ACC112 (cell line): ENCODE data around the gene FOXP3.
A peak's percentile ranks its signal among the peaks of the same experiment; 100 is the strongest.

Source experiments
- H2AFZ ChIP-seq: fragments of 200-600 bp; sonication (generic); one replicate; pipeline ENCODE4 v1.6.0; 2017; ENCODE audit warnings: antibody characterized with exemption, low read length; ENCODE audit not compliant: unreplicated experiment
- H3K27ac ChIP-seq: fragments of 200-600 bp; sonication (generic); 2 replicates; pipeline ENCODE4 v1.5.1; 2014; ENCODE audit warnings: low read depth, mild to moderate bottlenecking, antibody characterized with exemption, low read length, moderate library complexity
- H3K27me3 ChIP-seq: fragments of 200-600 bp; sonication (generic); 2 replicates; pipeline ENCODE4 v1.6.1; 2014; ENCODE audit warnings: mild to moderate bottlenecking, antibody characterized with exemption, low read length, moderate library complexity, mixed read lengths; ENCODE audit not compliant: insufficient read depth
- H3K36me3 ChIP-seq: fragments of 200-600 bp; sonication (generic); 2 replicates; pipeline ENCODE4 v1.6.1; 2016; ENCODE audit warnings: mild to moderate bottlenecking, antibody characterized with exemption, low read length, moderate library complexity, mixed read lengths; ENCODE audit not compliant: insufficient read depth
- H3K4me1 ChIP-seq: fragments of 200-600 bp; sonication (generic); one replicate; pipeline ENCODE4 v1.6.1; 2016; ENCODE audit warnings: low read length, mixed read lengths; ENCODE audit not compliant: insufficient read depth, unreplicated experiment, control insufficient read depth
- H3K4me3 ChIP-seq: fragments of 200-600 bp; sonication (generic); 2 replicates; pipeline ENCODE4 v1.5.1; 2014; ENCODE audit warnings: mild to moderate bottlenecking, low read depth, low read length
- H3K79me2 ChIP-seq: fragments of 200-600 bp; sonication (generic); one replicate; pipeline ENCODE4 v1.6.0; 2016; ENCODE audit warnings: low read length; ENCODE audit not compliant: control insufficient read depth, unreplicated experiment, insufficient read depth

The FOXP3 gene

DNA sequence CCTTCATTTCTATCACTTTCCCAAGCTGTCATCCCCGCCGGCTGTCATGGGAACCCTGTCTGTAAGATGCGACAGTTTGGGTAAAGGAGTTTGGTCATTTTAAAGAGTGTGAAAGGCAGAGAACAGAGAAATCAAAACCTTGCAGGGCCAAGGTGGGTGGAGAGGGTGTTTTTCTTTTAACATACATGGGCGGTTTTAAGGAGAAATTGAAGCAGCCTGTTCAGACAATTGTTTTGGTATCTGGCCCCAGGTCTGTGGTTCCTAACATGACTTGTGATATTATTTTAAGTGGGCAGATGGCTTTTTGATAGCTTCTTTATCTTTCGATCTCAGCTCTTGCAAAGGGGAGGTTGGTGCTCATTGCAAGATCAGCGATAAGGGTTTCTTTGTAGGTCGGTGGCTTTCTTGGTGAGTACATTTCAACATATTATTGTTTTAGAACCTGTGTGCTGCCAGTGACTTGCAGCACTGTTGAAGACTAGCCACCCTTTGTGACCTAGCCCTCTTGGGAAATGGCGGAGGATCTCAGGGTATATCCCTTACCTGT, 8.7 kb upstream of the FOXP3 start:
- Histone ChIP-seq H3K27me3 (no peaks in the 10 kb centered on the region), H3K4me3 (no peak overlapping the region), H3K27ac (no peak overlapping the region), H2AFZ (no peak overlapping the region), H3K79me2 (peaks cover 32% of the 10 kb centered on the region), H3K4me1 (peaks cover 14% of the 10 kb centered on the region), H3K36me3 (no peaks in the 10 kb centered on the region)

GRCh38 chrX:49272421-49272820, 7.9 kb upstream of the FOXP3 start:
- Histone ChIP-seq H3K27ac (no peak overlapping the region), H3K4me1 (peaks cover 16% of the 10 kb centered on the region), H3K4me3 (0 out of 2 replicates have a peak overlapping the region, but pooled peaks have one; percentile 21)

DNA sequence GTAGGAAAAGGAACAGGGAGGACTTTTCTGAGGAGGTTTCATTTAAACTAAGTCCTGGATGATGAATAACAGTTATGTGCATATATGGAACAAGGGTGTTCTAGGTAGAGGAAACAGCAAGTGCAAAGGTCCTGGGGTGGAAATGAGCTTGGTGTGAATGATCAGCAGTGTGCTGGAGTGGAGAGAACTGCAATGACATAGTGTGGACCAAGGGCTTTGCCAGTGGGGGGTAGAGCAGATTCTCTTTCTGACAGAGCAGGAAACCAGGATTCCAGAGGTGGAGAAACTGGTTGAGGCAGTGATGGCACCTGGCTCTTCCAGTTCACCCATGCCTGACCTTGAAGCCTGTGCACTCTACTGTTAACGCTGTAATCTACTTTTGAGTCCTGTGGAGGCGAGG, 6.8 kb upstream of the FOXP3 start:
- Histone ChIP-seq H3K27me3 (no peaks in the 10 kb centered on the region), H3K79me2 (peaks cover 32% of the 10 kb centered on the region), H3K4me3 (peak overlapping the region; percentile 79), H3K4me1 (peaks cover 16% of the 10 kb centered on the region), H2AFZ (no peak overlapping the region), H3K36me3 (no peaks in the 10 kb centered on the region), H3K27ac (no peak overlapping the region)

More at GRCh38 chrX:49272421-49272820, 7.9 kb upstream of the FOXP3 start:
- Histone ChIP-seq H2AFZ (no peak overlapping the region), H3K27me3 (no peaks in the 10 kb centered on the region), H3K36me3 (no peaks in the 10 kb centered on the region), H3K79me2 (peaks cover 32% of the 10 kb centered on the region)

GRCh38 chrX:49270249-49270921, 5.9 kb upstream of the FOXP3 start:
- H3K27me3 ChIP-seq: no peaks in the 10 kb centered on the region
- peak overlapping the region; percentile 79 for H3K4me3 ChIP-seq
- H3K4me1 ChIP-seq: peaks cover 16% of the 10 kb centered on the region
- peak overlapping the region; percentile 38 for H2AFZ ChIP-seq
- peaks cover 32% of the 10 kb centered on the region for H3K79me2 ChIP-seq
- H3K27ac ChIP-seq: peak overlapping the region; percentile 89
- H3K36me3 ChIP-seq: no peaks in the 10 kb centered on the region

- H3K4me3 ChIP-seq: peak within 1 kb of the TSS; percentile 79
- H3K79me2 ChIP-seq: peaks cover 32% of the 10 kb centered on the region
- H3K27ac ChIP-seq: peak within 1 kb of the TSS; percentile 89
- H3K4me1 ChIP-seq: peaks cover 16% of the 10 kb centered on the region
- peak within 1 kb of the TSS; percentile 86 for H2AFZ ChIP-seq
- H3K36me3 ChIP-seq: no peaks in the 10 kb centered on the region
- H3K27me3 ChIP-seq: no peaks in the 10 kb centered on the region
Measured at GRCh38 chrX:49269767-49270248, 5.3 kb upstream of the FOXP3 start, which contains the start of gene PPP1R3F. PPP1R3F (plus strand) TSS chrX:49269793; CDS start chrX:49269870, 77 bp downstream.

GRCh38 chrX:49269010-49269766, 4.7 kb upstream of the FOXP3 start:
- Histone ChIP-seq H3K4me1 (peaks cover 16% of the 10 kb centered on the region), H3K36me3 (no peaks in the 10 kb centered on the region), H3K79me2 (peaks cover 32% of the 10 kb centered on the region), H2AFZ (peak overlapping the region; percentile 86), H3K27me3 (no peaks in the 10 kb centered on the region), H3K27ac (peak overlapping the region; percentile 89), H3K4me3 (peak overlapping the region; percentile 79)

GRCh38 chrX:49268702-49269009, 4.1 kb upstream of the FOXP3 start:
- Histone ChIP-seq H3K36me3 (no peaks in the 10 kb centered on the region), H3K27me3 (no peaks in the 10 kb centered on the region), H3K4me3 (peak overlapping the region; percentile 79), H2AFZ (peak overlapping the region; percentile 38), H3K27ac (peak overlapping the region; percentile 66), H3K79me2 (peaks cover 32% of the 10 kb centered on the region), H3K4me1 (peaks cover 16% of the 10 kb centered on the region)

DNA sequence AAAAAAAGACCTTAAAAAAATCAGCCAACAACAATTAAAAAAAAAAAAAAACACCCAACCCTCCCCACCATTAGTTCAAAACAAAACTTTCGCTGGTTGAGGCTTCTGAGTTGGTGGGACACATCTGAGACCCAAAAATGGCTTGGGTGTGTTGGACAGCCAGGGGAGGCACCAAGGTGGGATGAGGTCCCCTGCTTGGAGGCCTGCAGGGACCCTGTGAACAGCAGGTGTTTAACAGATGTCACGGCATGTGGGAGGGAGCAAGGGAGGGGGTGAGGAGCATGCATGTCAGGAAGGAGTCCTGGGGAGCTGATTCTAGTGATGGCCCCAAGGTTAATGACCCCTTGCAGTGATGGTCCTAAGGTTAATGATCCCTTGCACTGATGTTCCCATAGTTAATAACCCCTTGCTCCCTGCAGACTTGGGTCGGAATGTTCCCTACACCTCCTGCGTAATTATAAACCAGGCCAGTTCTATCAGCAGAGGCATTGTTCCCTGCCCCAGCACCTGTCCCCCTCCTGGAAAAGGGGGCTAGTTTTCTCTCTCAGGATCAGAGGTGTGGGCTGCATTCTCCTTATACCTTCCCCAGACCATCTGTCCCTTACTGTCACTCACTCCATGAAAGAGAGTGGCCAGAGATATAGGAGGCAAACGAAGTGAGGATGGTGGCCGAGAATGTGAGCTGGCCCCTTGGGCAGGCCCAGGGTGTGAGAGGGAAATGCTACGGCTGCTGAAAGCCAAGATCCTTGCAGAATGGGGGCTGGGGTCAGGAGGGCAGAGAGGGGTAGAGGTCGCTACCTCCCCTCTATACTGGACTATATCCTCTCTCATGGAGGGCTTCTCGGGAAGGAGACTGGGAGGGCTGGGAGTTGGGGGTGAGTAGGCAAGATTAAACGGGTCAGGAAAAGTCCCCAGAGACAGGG, 2.3 kb upstream of the FOXP3 start:
- Histone ChIP-seq H3K4me1 (peaks cover 16% of the 10 kb centered on the region), H2AFZ (no peak overlapping the region), H3K36me3 (no peaks in the 10 kb centered on the region), H3K79me2 (peaks cover 19% of the 10 kb centered on the region), H3K27ac (no peak overlapping the region), H3K27me3 (no peaks in the 10 kb centered on the region), H3K4me3 (no peak overlapping the region)

GRCh38 chrX:49263631-49264030, 879 bp downstream of the FOXP3 start:
- Histone ChIP-seq H3K4me3 (no peak overlapping the region), H3K27me3 (no peaks in the 10 kb centered on the region), H3K36me3 (no peaks in the 10 kb centered on the region)

GRCh38 chrX:49262603-49263002, 1.9 kb downstream of the FOXP3 start:
- H3K27me3 ChIP-seq: no peaks in the 10 kb centered on the region
- H3K27ac ChIP-seq: no peak overlapping the region
- H3K4me1 ChIP-seq: no peaks in the 10 kb centered on the region
- no peak overlapping the region for H2AFZ ChIP-seq
- H3K79me2 ChIP-seq: no peaks in the 10 kb centered on the region
- H3K36me3 ChIP-seq: no peaks in the 10 kb centered on the region
- no peak overlapping the region for H3K4me3 ChIP-seq

More at GRCh38 chrX:49263631-49264030, 879 bp downstream of the FOXP3 start:
- Histone ChIP-seq H3K27ac (no peak overlapping the region), H2AFZ (no peak overlapping the region), H3K79me2 (no peaks in the 10 kb centered on the region), H3K4me1 (peaks cover 5% of the 10 kb centered on the region)
